ENCODE measurements around the gene ANKMY1.

The ANKMY1 gene

DNA sequence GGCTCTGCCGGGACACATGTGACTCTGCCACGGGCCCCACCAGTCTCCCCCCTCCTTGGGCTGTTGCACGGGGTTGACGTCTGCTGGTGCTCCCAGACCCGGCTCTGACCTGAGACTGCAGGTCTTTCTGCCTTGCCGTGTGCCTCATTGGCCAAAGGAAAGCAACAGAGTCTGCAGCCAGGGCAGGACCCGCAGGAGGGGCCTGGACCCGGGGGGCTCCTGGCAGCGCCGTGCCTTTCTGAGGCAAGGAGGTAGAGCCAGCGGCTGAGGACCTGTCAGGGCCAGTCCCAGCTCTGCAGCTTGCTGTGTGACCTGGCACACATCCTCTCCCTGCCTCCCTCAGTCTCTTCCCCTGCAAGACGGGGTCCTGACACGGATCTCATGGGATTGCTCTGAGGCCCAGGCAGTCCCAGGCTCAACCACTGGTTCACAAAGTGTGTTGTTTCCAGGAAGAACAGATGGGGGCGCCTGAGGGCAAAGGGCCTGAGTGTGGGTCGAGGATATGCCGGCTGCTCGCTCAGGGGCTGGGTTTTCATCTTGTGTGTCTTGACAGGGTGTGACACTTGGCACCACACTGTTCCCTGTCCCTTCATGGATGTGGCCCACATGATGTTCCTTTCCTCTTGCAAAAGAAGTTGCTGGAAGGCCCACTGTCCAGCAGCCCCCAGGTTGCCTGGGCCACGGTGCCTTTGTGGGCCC, 37.7 kb upstream of the ANKMY1 start:
- peak; percentile 49 for DNase-seq (ENCODE audit: low spot score)

DNA sequence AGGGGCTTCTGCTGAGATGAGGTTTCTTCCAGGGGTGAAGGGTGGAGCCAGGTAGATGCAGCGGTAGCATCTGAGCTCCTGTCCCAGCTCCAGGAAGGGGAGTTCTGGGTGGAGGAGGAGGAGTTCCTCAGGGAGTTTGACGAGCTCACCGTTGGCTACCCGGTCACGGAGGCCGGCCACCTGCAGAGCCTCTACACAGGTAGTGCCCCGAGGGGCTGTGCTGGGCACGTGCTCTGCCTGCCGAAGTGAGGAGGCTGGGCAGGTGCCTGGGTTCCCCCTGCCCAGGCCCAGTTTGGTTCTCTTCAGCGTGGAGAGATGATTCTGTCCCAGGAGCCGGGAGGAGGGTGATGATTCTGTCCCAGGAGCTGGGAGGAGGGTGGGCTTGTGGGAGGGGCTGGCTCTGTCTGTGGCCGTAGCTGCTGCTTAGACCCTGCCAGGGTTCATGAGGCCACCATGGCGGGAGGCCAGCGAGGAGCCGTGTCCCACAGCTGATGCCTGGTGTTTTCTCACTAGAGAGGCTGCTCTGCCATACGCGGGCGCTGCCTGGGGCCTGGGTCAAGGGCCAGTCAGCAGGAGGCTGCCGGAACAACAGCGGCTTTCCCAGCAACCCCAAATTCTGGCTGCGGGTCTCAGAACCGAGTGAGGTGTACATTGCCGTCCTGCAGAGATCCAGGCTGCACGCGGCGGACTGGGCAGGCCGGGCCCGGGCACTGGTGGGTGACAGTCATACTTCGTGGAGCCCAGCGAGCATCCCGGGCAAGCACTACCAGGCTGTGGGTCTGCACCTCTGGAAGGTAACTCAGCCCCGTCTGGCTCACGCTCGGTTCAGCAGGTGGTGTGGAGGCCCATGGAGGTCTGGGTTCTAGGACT, 37.0 kb upstream of the ANKMY1 start:
- DNase-seq (ENCODE audit: low spot score): no peak

DNA sequence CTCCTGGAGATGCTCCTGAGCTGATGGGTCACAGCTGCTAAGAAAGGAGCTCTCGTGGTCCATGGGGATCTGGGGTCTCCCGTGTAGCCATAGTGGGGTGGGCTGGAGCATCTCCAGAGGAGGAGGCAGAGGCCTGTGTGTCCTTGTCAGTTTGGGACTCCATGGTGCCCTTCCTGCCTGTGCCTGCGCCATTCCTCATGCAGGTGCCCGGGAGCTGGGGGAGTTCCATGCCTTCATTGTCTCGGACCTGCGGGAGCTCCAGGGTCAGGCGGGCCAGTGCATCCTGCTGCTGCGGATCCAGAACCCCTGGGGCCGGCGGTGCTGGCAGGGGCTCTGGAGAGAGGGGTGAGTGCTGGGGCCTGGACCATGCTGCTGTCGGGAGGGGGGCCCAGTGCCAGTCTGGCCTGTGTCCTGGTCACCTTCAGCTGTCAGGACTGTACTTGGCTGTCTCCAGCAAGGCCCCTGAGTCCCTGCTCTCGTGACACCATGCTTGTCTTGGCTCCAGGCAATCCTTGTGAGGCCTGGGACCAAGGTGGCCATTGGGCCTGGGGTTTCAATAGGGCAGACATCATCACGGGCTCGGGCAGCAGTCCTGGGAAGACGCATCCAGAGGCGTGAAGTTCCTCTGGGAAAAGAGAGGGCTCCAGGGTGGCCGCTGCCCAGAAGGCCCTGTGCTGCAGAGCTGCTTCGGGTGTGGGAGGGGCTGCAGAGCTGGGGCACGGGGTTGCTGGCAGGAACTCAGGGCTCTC, 36.1 kb upstream of the ANKMY1 start:
- DNase-seq (ENCODE audit: low spot score): no peak

DNA sequence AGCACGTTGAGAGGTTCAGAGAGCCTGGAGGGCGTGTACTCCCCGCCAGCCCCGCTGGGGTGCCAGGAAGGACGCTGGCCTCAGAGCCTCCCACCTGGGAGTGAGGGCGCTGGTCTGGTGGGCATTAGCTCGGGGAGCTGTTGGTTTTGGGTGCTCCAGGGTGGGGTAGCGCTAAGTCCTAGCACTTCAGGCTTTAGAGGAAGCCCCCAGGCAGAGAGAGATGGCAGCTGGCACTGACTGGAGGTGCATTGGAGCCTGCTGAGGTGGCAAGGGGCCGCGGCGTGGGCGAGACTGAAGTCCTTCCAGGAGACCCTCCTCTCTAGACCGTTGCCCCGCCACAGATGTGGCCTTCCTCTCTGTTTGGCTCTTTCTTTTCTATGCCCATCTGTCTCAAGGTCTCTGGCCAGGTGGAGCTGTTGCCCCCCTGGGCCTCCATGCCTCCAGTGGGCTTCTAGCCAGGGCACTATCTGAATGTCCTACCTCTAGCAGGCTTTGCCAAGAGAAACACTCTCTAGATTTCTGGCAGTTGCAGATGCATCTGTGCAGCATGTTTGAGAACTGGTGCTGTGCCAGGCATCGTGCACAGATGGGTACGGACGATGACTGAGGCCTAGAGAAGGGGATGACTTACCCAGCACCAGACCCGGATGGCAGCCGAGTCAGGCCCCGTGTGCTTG, 35.4 kb upstream of the ANKMY1 start:
- DNase-seq (ENCODE audit: low spot score): no peak

DNA sequence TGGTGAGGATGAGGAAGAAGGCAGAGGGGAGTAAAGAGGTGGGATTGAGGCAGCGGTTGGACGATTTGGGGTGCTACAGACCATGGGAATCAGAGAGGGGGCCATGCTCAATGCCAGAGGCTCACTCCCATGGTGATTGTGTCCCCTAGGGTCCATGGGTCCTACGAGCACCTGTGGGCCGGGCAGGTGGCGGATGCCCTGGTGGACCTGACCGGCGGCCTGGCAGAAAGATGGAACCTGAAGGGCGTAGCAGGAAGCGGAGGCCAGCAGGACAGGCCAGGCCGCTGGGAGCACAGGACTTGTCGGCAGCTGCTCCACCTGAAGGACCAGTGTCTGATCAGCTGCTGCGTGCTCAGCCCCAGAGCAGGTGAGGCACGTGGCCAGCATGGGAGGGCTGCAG, 34.0 kb upstream of the ANKMY1 start:
- no peak for DNase-seq (ENCODE audit: low spot score)

DNA sequence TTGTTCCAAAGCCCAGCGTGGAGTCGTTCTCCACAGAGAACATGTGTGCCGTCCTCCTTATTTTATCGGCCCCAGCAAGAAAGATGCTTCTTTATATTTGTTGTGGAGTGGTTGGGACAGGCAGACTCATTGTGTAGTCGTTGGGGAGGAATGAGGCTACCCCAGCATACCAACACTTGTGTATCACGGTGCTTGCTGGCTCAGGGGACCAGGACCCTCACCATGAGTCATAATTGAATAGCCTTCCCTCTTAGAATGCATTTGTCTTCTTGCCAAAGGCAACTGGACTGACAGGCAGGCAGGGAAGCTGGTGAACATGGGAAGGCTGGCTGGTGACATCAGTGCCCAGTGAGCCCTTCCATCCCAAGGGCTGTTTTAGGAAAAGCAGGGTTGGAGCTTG, 33.4 kb upstream of the ANKMY1 start:
- no peak for DNase-seq (ENCODE audit: low spot score)

DNA sequence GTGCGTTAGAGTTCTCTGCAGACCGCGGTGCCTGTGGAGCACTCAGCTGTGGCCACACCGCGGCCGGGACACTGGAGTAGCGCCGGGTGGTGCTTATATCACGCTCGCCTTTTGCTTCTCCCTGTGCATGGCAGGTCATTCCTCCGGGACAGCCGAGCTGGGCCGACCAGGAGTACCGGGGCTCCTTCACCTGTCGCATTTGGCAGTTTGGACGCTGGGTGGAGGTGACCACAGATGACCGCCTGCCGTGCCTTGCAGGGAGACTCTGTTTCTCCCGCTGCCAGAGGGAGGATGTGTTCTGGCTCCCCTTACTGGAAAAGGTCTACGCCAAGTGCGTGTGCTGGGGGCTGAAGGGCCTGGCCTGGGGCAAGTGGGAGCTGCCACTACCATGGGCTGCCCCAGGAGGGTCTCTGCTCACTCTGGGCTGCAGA, 32.9 kb upstream of the ANKMY1 start:
- no peak for DNase-seq (ENCODE audit: low spot score)

DNA sequence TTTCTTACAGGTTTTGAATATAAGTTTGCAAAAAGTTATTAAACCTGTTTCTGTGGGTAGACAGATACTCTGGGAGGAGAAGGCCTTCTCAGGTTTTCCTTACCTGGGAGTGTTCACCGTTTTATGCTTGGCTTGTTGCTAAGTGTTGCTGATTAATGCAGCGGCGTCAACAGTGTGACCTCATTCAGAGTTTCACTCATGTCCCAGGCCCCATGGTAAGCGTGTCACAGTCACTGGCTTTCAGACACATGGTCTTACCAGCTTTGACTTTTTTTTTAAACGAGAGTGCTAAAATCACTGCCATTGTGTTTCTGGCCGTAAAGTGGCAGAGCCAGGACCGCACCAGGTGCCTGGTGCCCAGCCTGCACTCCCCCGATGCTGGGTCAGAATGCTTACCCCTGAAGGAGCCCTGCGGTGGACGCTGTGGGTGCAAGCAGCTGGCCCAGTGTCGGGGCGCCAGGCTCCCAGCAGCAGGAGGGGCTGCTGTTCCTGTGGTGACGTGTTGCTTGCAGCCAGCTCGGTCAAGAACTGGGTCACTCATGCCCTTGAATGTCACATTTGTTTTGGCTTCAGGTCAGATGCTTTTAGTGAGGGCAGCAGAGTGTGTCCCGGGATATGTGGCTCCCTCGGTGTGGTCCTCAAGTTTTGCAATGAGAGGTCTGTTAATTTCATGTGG, 32.2 kb upstream of the ANKMY1 start:
- DNase-seq (ENCODE audit: low spot score): no peak

DNA sequence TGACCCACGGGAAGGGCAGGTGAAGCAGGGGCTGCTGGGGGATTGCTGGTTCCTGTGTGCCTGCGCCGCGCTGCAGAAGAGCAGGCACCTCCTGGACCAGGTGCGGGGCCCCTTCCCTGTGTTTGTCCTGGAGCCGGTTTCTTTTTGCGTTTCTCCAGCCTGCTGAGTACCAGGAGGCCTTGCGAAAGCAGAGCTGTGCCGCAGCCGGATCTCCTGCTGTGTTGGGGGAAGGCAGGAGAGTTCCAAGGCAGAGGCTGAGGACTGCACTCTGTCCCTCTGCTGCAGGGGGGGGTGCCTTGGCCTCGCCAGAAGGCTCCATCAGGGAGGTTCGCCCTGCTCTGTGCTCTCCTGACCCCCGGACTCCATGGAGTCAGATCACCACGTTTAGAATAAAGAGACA, 31.6 kb upstream of the ANKMY1 start:
- no peak for DNase-seq (ENCODE audit: low spot score)

DNA sequence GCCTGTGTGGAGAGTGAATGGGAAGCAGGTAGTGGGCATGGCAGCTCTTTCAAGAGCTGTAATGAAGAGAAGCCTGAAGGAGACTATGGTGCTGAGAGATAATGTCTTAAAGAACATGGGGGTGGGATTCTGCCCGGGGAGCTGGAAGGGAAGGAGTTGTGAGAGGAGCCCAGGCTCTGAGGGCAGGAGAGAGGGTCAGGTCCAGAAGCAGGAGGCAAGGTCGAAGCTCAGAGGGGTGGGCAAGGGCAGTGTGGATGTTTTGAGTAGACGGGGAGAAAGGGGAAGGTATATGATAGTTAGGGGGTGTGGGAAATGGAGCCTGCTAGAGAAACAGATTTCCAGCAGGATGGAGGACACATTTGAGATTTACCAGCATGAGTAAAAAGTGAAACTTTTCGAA, 30.9 kb upstream of the ANKMY1 start:
- DNase-seq (ENCODE audit: low spot score): no peak

DNA sequence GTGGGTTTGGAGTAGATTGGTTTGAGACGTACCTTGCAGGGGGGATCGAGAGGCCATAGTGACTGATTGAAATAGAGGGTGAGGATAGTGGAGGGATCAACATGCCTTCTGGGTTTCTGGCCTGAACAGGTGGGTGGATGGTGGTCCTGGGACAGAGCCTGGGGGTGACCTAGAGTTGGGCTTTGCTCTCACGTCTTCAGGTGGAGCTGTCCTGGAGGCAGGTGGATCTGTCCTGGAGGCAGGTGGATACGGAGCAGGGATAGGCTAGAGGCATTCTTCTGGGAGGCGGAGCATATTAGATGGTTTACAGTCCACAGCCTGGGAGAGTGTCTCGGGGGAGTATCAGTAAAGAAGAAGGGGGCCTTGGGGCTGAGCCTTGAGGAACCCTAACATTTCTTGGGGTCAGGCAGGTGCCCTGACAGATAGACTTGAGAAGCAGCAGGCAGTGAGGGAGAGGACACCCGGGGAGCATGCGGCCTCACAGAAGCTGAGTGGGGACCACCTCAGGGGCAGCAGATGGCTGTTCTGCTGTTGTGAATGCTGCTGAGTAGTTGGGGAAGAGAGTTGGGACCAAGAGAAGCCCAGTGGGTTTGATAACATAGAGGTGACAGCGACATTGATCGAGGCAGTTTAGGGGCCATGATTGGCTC, 30.3 kb upstream of the ANKMY1 start:
- no peak for DNase-seq (ENCODE audit: low spot score)

DNA sequence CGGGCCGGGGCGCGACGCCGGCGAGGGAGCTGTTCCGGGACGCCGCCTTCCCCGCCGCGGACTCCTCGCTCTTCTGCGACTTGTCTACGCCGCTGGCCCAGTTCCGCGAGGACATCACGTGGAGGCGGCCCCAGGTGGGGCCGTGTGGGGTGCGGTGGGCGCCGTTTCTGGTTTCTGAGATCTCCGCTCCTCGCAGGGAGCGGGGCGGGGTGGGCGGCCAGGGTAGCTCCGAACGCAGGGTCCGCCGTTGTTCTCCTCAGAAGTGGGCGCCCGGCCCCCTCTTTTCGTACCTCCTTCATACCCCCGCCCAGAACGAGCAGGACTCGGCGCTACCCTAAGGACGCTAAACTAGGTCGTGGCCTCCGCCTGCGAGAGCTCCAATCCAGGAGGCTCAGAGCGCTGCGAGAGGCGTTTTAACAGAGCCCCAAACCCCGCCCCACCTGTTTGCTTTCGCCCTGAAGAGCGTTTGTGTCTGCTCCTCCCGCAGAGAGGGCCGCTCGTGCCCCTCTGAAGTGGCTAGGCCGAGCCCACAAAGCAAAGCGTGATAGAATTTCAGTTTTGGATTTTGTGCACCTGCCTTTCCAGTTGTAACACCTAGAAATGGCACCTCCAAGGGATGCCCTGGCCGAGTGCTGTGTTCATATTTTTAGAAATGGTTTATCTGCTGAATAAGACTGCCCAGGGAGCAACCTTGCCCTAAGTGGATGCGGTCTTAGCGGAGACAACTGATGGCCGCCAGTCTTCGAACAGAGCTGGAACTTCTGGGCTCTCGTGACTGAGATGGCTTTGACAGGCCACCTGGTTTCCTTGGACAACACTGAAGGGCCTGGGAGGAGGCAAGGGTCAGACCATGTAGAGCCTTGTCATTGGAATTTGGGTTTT, 29.4 kb upstream of the ANKMY1 start:
- DNase-seq (ENCODE audit: low spot score): peak; percentile 64

DNA sequence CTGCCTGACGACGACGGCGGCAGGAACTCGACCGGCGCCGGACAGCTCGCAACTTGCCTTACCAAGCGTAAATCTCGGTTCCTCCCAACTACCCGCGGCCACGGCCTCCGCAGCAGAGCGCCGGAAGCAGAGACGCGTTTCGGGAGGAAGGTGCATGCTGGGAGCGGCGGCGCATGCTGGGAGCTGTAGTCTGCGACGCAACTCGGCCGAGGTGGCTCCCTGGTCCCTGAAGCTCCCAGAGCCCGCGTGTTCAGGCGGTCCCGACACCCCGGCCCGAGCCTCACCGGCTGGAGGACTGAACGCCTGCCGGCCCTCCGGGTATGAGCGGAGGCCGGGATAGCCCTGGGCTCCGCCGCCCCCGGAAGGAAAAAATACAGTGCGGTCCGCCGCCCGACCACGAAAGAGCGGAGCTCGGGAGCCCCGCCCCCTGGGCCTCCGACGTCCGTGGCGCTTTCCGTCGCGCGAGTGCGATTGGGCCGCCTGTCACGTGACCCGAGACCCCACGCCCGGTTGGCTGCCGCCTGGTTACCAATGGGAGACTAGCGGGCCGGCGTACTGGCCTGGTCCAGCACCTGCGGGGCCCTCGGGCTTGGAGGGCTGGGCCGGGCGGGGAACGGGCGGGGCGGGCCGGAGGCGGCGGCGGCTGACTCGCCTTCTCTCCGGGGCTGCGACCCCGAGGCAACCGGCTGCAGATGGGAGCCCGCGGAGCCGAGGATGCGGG, 28.6 kb upstream of the ANKMY1 start, which contains the start of gene CAPN10:
TSS of gene CAPN10 (plus strand) at position 537 of the 721 bp plus-strand sequence. CDS start at position 715, 178 bp downstream.
- DNase-seq (ENCODE audit: low spot score): peak; percentile 91

DNA sequence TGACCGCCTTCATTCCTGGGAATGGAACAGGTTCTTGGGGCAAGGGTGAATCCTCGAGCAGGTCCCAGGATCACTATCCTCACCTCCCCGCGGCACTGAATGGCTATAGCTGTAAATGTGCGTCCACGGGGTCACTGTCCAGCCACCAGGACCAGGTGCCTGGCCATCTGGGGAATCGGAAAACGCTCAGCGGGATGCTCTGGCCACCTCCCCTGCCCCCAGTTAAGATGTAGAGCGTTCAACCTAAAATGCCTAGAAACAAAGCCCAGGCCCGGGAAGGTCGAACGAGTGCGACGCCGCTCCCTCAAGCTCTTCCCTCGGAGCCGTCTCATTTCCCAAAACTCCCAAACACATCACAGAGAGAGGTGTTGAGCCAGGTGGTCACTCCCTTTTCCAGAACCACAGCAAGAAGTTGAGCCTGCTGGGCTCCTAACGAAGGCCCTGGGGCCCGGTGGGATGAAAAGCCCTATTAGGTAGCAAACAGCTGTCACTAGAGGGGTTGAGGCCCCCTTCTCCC, 28.0 kb upstream of the ANKMY1 start:
- no peak for DNase-seq (ENCODE audit: low spot score)

DNA sequence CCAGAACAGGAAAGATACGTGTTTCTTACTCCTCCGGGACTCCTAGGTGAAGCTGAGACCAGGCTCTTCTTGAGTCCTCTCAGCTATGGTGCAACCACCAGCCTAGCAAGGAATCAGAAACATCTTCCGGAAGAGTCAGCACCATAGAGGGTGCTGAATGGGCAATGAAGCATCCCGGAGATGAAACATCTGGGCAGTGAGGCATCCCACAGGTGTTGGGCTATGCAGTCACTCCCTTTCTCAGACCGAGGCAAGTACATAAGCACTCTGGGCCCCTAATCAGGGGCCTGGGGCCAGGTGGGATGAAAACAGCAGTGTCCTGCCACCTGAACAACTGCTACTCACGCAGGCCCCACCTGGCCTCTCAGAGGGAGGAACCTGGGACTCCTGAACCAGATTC, 27.3 kb upstream of the ANKMY1 start:
- peak; percentile 92 for DNase-seq (ENCODE audit: low spot score)

DNA sequence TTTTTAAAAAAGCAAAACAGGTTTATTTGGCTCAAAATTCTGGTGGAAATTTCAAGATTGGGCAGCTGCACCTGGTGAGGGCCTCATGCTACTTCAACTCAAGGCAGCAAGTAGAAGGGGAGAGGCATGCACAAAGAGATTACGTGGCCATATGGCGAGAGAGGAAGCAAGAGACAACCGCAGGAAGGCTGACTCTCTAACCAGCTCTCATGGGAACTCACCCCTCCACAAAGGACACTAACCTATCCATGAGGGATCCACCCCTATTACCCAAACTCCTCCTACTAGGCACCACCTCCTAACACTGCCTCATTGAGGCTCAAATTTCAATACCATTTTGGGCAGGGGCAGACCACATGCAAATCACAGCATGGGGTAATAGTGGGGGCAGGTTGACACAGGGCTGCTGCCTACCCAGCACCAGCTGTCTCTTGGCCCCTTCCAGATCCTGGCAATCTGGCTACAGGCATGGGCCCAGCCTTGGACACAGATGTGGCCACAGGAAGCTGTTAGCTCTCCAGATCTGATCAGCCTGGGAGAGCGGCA, 26.8 kb upstream of the ANKMY1 start:
- peak; percentile 94 for DNase-seq (ENCODE audit: low spot score)

DNA sequence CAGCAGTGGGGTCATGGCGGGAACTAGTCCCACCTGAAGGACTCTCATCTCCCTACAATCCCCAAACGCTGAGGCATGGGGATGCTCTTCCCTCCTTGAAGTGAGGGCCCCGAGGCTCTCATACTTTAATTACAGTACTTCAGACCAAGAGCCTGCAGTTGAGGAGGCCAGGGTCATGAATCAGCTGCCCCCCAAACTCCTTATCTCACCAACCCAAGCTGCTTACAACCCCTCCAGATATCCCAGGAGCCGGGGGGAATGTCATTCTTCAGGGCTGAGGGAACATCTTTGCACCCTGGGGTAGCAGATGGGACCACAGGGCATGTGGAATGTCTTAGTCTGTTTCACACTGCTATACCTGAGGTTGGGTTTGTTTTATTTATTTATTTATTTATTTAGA, 26.0 kb upstream of the ANKMY1 start:
- DNase-seq (ENCODE audit: low spot score): no peak

DNA sequence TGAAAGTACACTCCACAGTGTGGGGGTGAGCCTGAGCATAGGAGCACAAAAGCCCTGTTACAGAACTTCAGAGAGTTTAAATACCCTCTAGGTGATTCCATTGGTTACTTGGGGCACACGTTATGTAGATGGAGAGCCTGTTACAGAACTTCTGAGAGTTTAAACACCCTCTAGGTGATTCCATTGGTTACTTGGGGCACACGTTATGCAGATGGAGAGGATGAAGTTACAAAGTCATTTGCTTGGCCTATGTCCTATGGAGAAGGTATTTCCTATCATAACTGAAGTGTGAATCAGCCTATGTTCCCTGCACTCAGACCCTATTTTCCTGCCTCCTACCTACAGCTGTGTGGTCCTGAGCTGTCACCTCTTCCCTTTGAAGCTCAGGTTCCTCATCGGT, 25.0 kb upstream of the ANKMY1 start:
- DNase-seq (ENCODE audit: low spot score): no peak

DNA sequence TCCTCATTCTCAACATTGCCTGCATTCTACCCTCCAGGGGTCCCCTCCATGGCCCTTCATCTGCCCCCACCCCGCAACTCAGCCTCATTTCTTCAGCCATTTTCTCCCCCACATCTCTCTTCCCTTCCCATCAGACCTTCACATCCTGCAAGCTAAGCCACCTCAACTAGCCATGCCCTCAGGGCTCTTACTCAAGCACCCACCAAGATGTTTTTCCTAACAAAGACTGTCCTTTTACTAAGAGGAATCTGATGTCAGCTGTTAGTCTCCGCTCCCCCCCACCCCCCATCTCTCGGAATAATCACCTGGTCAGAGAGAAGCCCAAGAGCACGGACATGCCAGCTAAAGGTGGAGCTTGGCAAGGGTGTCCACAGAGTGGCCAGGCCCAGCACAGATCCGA, 24.0 kb upstream of the ANKMY1 start:
- DNase-seq (ENCODE audit: low spot score): no peak

Measured in NAMALWA (cell line).